GM23338 (cell line): ENCODE measurements around the gene ATXN7. TPM values are rescaled to one million over a fixed set of nuclear protein-coding genes. Genes with fewer than 3 reads are reported as not detected.

Experiments
- ATAC-seq: fragments of 200-7000 bp; cut with Tn5 transposase; 3 replicates; pipeline ENCODE4 v1.9.1; 2020
- DNase-seq: peaks from one replicate; pipeline ENCODE4 v3.0.0-alpha.2; 2015; ENCODE audit warnings: low spot score
- H2AFZ ChIP-seq: fragments of 200-600 bp; sonication (generic); 2 replicates; pipeline ENCODE4 v1.8.0; 2016; ENCODE audit warnings: antibody characterized with exemption, mild to moderate bottlenecking, moderate library complexity
- H3F3A ChIP-seq: fragments of 200-600 bp; sonication (generic); replicated peaks from 2 replicates; pipeline ENCODE4 v1.8.0; 2017; ENCODE audit warnings: antibody characterized with exemption, mixed run types, low read depth
- H3K27ac ChIP-seq: fragments of 200-600 bp; sonication (generic); 2 replicates; pipeline ENCODE4 v1.6.1; 2016; ENCODE audit warnings: low read depth
- H3K27me3 ChIP-seq: fragments of 200-600 bp; sonication (generic); 2 replicates; pipeline ENCODE4 v1.8.0; 2016; ENCODE audit warnings: mild to moderate bottlenecking, mixed run types, moderate library complexity; ENCODE audit not compliant: insufficient read depth
- H3K36me3 ChIP-seq: fragments of 200-600 bp; sonication (generic); 2 replicates; pipeline ENCODE4 v1.8.0; 2016; ENCODE audit warnings: mild to moderate bottlenecking; ENCODE audit not compliant: insufficient read depth
- H3K4me1 ChIP-seq: fragments of 200-600 bp; sonication (generic); 2 replicates; pipeline ENCODE4 v1.8.0; 2016; ENCODE audit warnings: mild to moderate bottlenecking, moderate library complexity; ENCODE audit not compliant: insufficient read depth
- H3K4me2 ChIP-seq: fragments of 200-600 bp; sonication (generic); 2 replicates; pipeline ENCODE4 v1.7.1; 2017; ENCODE audit warnings: mixed run types
- H3K4me3 ChIP-seq: fragments of 200-600 bp; sonication (generic); 2 replicates; pipeline ENCODE4 v1.6.1; 2016; ENCODE audit warnings: mixed run types
- H3K79me2 ChIP-seq: fragments of 200-600 bp; sonication (generic); replicated peaks from 2 replicates; pipeline ENCODE4 v1.8.0; 2017; ENCODE audit warnings: mild to moderate bottlenecking; ENCODE audit not compliant: insufficient read depth
- H3K9me2 ChIP-seq: fragments of 200-600 bp; sonication (generic); 2 replicates; pipeline ENCODE4 v1.8.0; 2017; ENCODE audit not compliant: insufficient read depth
- H4K20me1 ChIP-seq: fragments of 200-600 bp; sonication (generic); replicated peaks from 2 replicates; pipeline ENCODE4 v1.8.0; 2017; ENCODE audit warnings: mild to moderate bottlenecking; ENCODE audit not compliant: insufficient read depth
- H3K27ac Mint-ChIP-seq: 2 replicates; pipeline ENCODE4 v1.8.0; 2020; ENCODE audit warnings: inconsistent platforms, mild to moderate bottlenecking, moderate library complexity, mixed read lengths
- H3K27me3 Mint-ChIP-seq: 3 replicates; pipeline ENCODE4 v1.8.0; 2022; ENCODE audit warnings: low read depth, mild to moderate bottlenecking, moderate library complexity, mixed read lengths, inconsistent platforms; ENCODE audit not compliant: insufficient read depth, poor library complexity
- H3K36me3 Mint-ChIP-seq: 3 replicates; pipeline ENCODE4 v1.8.0; 2021; ENCODE audit warnings: low read depth, mild to moderate bottlenecking, inconsistent platforms, moderate library complexity, mixed read lengths
- H3K4me1 Mint-ChIP-seq: 3 replicates; pipeline ENCODE4 v1.8.0; 2020; ENCODE audit warnings: mild to moderate bottlenecking, inconsistent platforms, mixed read lengths
- H3K4me3 Mint-ChIP-seq: 3 replicates; pipeline ENCODE4 v1.8.0; 2021; ENCODE audit warnings: moderate library complexity, mild to moderate bottlenecking, inconsistent platforms, mixed read lengths
- H3K9me3 Mint-ChIP-seq: 3 replicates; pipeline ENCODE4 v1.8.0; 2020; ENCODE audit warnings: moderate library complexity, mild to moderate bottlenecking, inconsistent platforms, mixed read lengths
- CREB1 ChIP-seq: fragments of 250-450 bp; sonication (Bioruptor Pico); IDR thresholded peaks from 2 replicates; pipeline ENCODE4 v1.5.0; 2020; ENCODE audit warnings: low read depth, mild to moderate bottlenecking, moderate library complexity
- CTCF ChIP-seq, 2 experiments: fragments of 200-600 bp in 1 of 2; sonication (generic) in 1 of 2; conservative IDR thresholded peaks; 2 replicates each; pipeline versions ENCODE4 v1.5.1 to v1.6.1; 2016 to 2017; ENCODE audit warnings: antibody characterized with exemption in 2 of 2, low read depth in 2 of 2, mild to moderate bottlenecking in 2 of 2, moderate library complexity in 1 of 2
- ETS1 ChIP-seq: IDR thresholded peaks from 2 replicates; pipeline ENCODE4 v1.6.1; 2016; ENCODE audit warnings: antibody characterized with exemption
- EZH2 ChIP-seq: fragments of 200-600 bp; sonication (generic); IDR thresholded peaks from one replicate; pipeline ENCODE4 v1.8.0; 2017; ENCODE audit warnings: antibody characterized with exemption, mild to moderate bottlenecking, low read depth; ENCODE audit not compliant: unreplicated experiment
- EZH2phosphoT487 ChIP-seq: fragments of 200-600 bp; sonication (generic); IDR thresholded peaks from one replicate; pipeline ENCODE4 v1.8.1; 2018; ENCODE audit warnings: antibody characterized with exemption; ENCODE audit not compliant: unreplicated experiment
- JUNB ChIP-seq: IDR thresholded peaks from one replicate; pipeline ENCODE4 v1.6.1; 2016; ENCODE audit warnings: antibody characterized with exemption; ENCODE audit not compliant: unreplicated experiment
- NANOG ChIP-seq: IDR thresholded peaks from 2 replicates; pipeline ENCODE4 v1.6.1; 2016; ENCODE audit warnings: antibody characterized with exemption, borderline replicate concordance
- POLR2AphosphoS5 ChIP-seq: IDR thresholded peaks from 2 replicates; pipeline ENCODE4 v1.6.1; 2016; ENCODE audit warnings: antibody characterized with exemption, low read depth
- STAT1 ChIP-seq: IDR thresholded peaks from one replicate; pipeline ENCODE4 v1.6.1; 2016; ENCODE audit warnings: antibody characterized with exemption; ENCODE audit not compliant: unreplicated experiment
- ZNF114 ChIP-seq: fragments of 250-450 bp; sonication (Bioruptor Pico); IDR thresholded peaks from 2 replicates; pipeline ENCODE4 v1.5.0; 2020; ENCODE audit warnings: mild to moderate bottlenecking, moderate library complexity
- ZNF331 ChIP-seq: fragments of 250-450 bp; sonication (Bioruptor Pico); IDR thresholded peaks from 2 replicates; pipeline ENCODE4 v1.5.0; 2020; ENCODE audit warnings: low read depth, mild to moderate bottlenecking, moderate library complexity
- polyA plus RNA-seq: library from polyadenylated mRNA; unstranded; fragments of >200 nt; fragmentation: Nextera tagmentation; extraction: Ambion mirVana; gene quantifications from 2 replicates; pipeline ENCODE4 v1.2.1, GENCODE V29; 2016
- total RNA-seq: library from RNA; depleted of rRNA; stranded (reverse); fragments of >200 nt; shearing (Covaris generic); gene quantifications from 2 replicates; pipeline ENCODE4 v1.2.3, GENCODE V29; 2014
- TF ChIP-seq, protein P1 (sequence below): IDR thresholded peaks from one replicate; pipeline ENCODE4 v1.6.1; 2018; ENCODE audit warnings: antibody characterized with exemption; ENCODE audit not compliant: unreplicated experiment
- TF ChIP-seq, protein P2 (sequence below): fragments of 250-450 bp; sonication (Bioruptor Pico); IDR thresholded peaks from 2 replicates; pipeline ENCODE4 v1.5.0; 2020; ENCODE audit warnings: mild to moderate bottlenecking, moderate library complexity

Gene ATXN7
- total and polyA plus RNA-seq, 2 experiments from 2014 or later = 4.0 to 17.2 TPM

DNA sequence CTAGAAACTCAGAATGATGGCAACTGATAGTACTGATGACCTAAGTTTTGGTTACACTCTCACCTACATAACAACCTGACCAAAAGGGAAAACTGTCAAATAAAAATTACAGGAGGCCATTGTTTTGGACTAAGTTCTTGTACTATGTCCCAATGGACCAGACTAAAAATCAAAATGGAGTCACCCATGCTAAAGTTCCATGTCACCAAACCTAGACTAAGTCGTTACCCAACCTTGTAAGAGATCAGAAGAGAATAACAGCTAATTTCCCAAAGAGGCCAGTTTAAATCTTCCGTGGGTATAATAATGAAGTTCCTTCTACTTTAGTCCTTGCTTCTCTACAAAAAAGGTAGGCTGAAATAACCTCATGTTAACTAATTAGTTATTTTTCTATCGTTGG is 12.4 kb upstream of the ATXN7 start:
- no peak for ATAC-seq
- Histone ChIP-seq H3K4me1 (peaks cover 44% of the 10 kb centered on the region), H2AFZ (no peak overlapping the region), H3K27ac (no peak overlapping the region), H3K4me3 (no peak overlapping the region), H3K9me2 (no peaks in the 10 kb centered on the region), H3K36me3 (no peaks in the 10 kb centered on the region), H3K27me3 (no peaks in the 10 kb centered on the region), H3F3A (no peaks in the 10 kb centered on the region), H4K20me1 (no peaks in the 10 kb centered on the region), H3K79me2 (peaks cover 49% of the 10 kb centered on the region), H3K4me2 (no peak overlapping the region)
- no peak overlapping the region for H3K27ac Mint-ChIP-seq
- peaks cover 1% of the 10 kb centered on the region for H3K27me3 Mint-ChIP-seq
- no peak for DNase-seq
- peaks cover 47% of the 10 kb centered on the region for H3K4me1 Mint-ChIP-seq
- no peak overlapping the region for H3K4me3 Mint-ChIP-seq
- TF ChIP-seq ZNF331 (CRISPR knock-in tag) (no peak), ZNF114 (CRISPR knock-in tag) (no peak), EZH2 (no peak), POLR2AphosphoS5 (no peak), STAT1 (no peak), CREB1 (CRISPR knock-in tag) (no peak), JUNB (no peak), EZH2phosphoT487 (no peak), ETS1 (no peak), CTCF (conservative IDR thresholded peaks at IDR 0.05; ENCODE audit: low read depth in 2 of 2) (no peak), NANOG (no peak)
- TF ChIP-seq, protein P1, sequence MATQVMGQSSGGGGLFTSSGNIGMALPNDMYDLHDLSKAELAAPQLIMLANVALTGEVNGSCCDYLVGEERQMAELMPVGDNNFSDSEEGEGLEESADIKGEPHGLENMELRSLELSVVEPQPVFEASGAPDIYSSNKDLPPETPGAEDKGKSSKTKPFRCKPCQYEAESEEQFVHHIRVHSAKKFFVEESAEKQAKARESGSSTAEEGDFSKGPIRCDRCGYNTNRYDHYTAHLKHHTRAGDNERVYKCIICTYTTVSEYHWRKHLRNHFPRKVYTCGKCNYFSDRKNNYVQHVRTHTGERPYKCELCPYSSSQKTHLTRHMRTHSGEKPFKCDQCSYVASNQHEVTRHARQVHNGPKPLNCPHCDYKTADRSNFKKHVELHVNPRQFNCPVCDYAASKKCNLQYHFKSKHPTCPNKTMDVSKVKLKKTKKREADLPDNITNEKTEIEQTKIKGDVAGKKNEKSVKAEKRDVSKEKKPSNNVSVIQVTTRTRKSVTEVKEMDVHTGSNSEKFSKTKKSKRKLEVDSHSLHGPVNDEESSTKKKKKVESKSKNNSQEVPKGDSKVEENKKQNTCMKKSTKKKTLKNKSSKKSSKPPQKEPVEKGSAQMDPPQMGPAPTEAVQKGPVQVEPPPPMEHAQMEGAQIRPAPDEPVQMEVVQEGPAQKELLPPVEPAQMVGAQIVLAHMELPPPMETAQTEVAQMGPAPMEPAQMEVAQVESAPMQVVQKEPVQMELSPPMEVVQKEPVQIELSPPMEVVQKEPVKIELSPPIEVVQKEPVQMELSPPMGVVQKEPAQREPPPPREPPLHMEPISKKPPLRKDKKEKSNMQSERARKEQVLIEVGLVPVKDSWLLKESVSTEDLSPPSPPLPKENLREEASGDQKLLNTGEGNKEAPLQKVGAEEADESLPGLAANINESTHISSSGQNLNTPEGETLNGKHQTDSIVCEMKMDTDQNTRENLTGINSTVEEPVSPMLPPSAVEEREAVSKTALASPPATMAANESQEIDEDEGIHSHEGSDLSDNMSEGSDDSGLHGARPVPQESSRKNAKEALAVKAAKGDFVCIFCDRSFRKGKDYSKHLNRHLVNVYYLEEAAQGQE = no peak
- TF ChIP-seq, protein P2, sequence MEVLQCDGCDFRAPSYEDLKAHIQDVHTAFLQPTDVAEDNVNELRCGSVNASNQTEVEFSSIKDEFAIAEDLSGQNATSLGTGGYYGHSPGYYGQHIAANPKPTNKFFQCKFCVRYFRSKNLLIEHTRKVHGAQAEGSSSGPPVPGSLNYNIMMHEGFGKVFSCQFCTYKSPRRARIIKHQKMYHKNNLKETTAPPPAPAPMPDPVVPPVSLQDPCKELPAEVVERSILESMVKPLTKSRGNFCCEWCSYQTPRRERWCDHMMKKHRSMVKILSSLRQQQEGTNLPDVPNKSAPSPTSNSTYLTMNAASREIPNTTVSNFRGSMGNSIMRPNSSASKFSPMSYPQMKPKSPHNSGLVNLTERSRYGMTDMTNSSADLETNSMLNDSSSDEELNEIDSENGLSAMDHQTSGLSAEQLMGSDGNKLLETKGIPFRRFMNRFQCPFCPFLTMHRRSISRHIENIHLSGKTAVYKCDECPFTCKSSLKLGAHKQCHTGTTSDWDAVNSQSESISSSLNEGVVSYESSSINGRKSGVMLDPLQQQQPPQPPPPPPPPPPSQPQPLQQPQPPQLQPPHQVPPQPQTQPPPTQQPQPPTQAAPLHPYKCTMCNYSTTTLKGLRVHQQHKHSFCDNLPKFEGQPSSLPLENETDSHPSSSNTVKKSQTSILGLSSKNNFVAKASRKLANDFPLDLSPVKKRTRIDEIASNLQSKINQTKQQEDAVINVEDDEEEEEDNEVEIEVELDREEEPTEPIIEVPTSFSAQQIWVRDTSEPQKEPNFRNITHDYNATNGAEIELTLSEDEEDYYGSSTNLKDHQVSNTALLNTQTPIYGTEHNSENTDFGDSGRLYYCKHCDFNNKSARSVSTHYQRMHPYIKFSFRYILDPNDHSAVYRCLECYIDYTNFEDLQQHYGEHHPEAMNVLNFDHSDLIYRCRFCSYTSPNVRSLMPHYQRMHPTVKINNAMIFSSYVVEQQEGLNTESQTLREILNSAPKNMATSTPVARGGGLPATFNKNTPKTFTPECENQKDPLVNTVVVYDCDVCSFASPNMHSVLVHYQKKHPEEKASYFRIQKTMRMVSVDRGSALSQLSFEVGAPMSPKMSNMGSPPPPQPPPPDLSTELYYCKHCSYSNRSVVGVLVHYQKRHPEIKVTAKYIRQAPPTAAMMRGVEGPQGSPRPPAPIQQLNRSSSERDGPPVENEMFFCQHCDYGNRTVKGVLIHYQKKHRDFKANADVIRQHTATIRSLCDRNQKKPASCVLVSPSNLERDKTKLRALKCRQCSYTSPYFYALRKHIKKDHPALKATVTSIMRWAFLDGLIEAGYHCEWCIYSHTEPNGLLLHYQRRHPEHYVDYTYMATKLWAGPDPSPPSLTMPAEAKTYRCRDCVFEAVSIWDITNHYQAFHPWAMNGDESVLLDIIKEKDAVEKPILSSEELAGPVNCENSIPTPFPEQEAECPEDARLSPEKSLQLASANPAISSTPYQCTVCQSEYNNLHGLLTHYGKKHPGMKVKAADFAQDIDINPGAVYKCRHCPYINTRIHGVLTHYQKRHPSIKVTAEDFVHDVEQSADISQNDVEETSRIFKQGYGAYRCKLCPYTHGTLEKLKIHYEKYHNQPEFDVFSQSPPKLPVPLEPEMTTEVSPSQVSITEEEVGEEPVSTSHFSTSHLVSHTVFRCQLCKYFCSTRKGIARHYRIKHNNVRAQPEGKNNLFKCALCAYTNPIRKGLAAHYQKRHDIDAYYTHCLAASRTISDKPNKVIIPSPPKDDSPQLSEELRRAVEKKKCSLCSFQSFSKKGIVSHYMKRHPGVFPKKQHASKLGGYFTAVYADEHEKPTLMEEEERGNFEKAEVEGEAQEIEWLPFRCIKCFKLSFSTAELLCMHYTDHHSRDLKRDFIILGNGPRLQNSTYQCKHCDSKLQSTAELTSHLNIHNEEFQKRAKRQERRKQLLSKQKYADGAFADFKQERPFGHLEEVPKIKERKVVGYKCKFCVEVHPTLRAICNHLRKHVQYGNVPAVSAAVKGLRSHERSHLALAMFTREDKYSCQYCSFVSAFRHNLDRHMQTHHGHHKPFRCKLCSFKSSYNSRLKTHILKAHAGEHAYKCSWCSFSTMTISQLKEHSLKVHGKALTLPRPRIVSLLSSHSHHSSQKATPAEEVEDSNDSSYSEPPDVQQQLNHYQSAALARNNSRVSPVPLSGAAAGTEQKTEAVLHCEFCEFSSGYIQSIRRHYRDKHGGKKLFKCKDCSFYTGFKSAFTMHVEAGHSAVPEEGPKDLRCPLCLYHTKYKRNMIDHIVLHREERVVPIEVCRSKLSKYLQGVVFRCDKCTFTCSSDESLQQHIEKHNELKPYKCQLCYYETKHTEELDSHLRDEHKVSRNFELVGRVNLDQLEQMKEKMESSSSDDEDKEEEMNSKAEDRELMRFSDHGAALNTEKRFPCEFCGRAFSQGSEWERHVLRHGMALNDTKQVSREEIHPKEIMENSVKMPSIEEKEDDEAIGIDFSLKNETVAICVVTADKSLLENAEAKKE (CRISPR knock-in tag) = no peak
- no peaks in the 10 kb centered on the region for H3K9me3 Mint-ChIP-seq
- H3K36me3 Mint-ChIP-seq = 0 out of 3 replicates have a peak, but pooled peaks cover 3% of the 10 kb centered on the region
